Neural cell (in vitro differentiated cells): ENCODE results near the gene HOXD3. TPM values are rescaled to one million over a fixed set of nuclear protein-coding genes. Genes with fewer than 3 reads are reported as not detected.

ENCODE experiments used
- H2AFZ ChIP-seq: fragments of 200-600, 300-800 bp; sonication (generic), shearing (Covaris generic); 2 replicates; pipeline ENCODE4 v1.6.0; 2014; ENCODE audit warnings: low read depth, mild to moderate bottlenecking, antibody characterized with exemption, low read length, moderate library complexity
- H3F3A ChIP-seq: fragments of 200-600 bp; shearing (Covaris generic); 2 replicates; pipeline ENCODE4 v1.6.1; 2016; ENCODE audit warnings: mild to moderate bottlenecking, moderate library complexity, mixed read lengths, antibody characterized with exemption, low read length; ENCODE audit not compliant: insufficient read depth, poor library complexity, severe bottlenecking
- H3K27ac ChIP-seq: fragments of 200-600, 300-800 bp; sonication (generic), shearing (Covaris generic); 2 replicates; pipeline ENCODE4 v1.5.1; 2014; ENCODE audit warnings: mild to moderate bottlenecking, low read length, moderate library complexity
- H3K27me3 ChIP-seq: fragments of 300-800, 200-600 bp; sonication (generic), shearing (Covaris generic); 2 replicates; pipeline ENCODE4 v1.6.0; 2014; ENCODE audit warnings: mild to moderate bottlenecking, low read depth, low read length, moderate library complexity; ENCODE audit not compliant: insufficient read depth
- H3K36me3 ChIP-seq: fragments of 300-800, 200-600 bp; sonication (generic), shearing (Covaris generic); 2 replicates; pipeline ENCODE4 v1.5.1; 2014; ENCODE audit warnings: mild to moderate bottlenecking, antibody characterized with exemption, low read length, moderate library complexity; ENCODE audit not compliant: insufficient read depth
- H3K4me2 ChIP-seq: fragments of 300-800, 200-600 bp; sonication (generic), shearing (Covaris generic); 2 replicates; pipeline ENCODE4 v1.6.0; 2014; ENCODE audit warnings: mild to moderate bottlenecking, low read length
- H3K4me3 ChIP-seq: fragments of 300-800, 200-600 bp; sonication (generic), shearing (Covaris generic); 2 replicates; pipeline ENCODE4 v1.5.1; 2014; ENCODE audit warnings: mild to moderate bottlenecking, low read length, moderate library complexity
- H3K79me2 ChIP-seq: fragments of 200-600 bp; shearing (Covaris generic); replicated peaks from 2 replicates; pipeline ENCODE4 v1.6.0; 2014; ENCODE audit warnings: mild to moderate bottlenecking, low read length, moderate library complexity; ENCODE audit not compliant: insufficient read depth
- H3K9ac ChIP-seq: fragments of 300-800, 200-600 bp; sonication (generic), shearing (Covaris generic); 2 replicates; pipeline ENCODE4 v1.6.1; 2016; ENCODE audit warnings: mild to moderate bottlenecking, low read length, mixed read lengths
- H3K9me2 ChIP-seq: fragments of 200-600 bp; shearing (Covaris generic); 2 replicates; pipeline ENCODE4 v1.6.1; 2016; ENCODE audit warnings: mild to moderate bottlenecking, low read length, mixed read lengths; ENCODE audit not compliant: insufficient read depth
- H3K9me3 ChIP-seq: fragments of 200-600, 300-800 bp; sonication (generic), shearing (Covaris generic); 2 replicates; pipeline ENCODE4 v1.6.1; 2016; ENCODE audit warnings: mild to moderate bottlenecking, mixed run types, low read length, moderate library complexity, mixed read lengths
- H4K20me1 ChIP-seq: fragments of 200-600 bp; shearing (Covaris generic); 2 replicates; pipeline ENCODE4 v1.6.1; 2016; ENCODE audit warnings: mild to moderate bottlenecking, mixed run types; ENCODE audit not compliant: insufficient read depth
- CTCF ChIP-seq: fragments of 450-650 bp; IDR thresholded peaks from 2 replicates; pipeline ENCODE4 v1.5.1; 2014; ENCODE audit warnings: antibody characterized with exemption, mild to moderate bottlenecking, moderate library complexity; ENCODE audit not compliant: poor library complexity, severe bottlenecking
- EP300 ChIP-seq: fragments of 450-650 bp; conservative IDR thresholded peaks from 2 replicates; pipeline ENCODE4 v1.6.1; 2014; ENCODE audit warnings: antibody characterized with exemption, mild to moderate bottlenecking, moderate library complexity; ENCODE audit not compliant: poor library complexity, severe bottlenecking
- EZH2 ChIP-seq: fragments of 200-600, 300-800 bp; shearing (Covaris generic), sonication (generic); IDR thresholded peaks from 2 replicates; pipeline ENCODE4 v1.6.1; 2014; ENCODE audit warnings: antibody characterized with exemption, low read length, borderline replicate concordance, mild to moderate bottlenecking; ENCODE audit not compliant: insufficient read depth, poor library complexity, severe bottlenecking
- MXI1 ChIP-seq: fragments of 450-650 bp; conservative IDR thresholded peaks from 2 replicates; pipeline ENCODE4 v1.6.1; 2014; ENCODE audit warnings: antibody characterized with exemption, mild to moderate bottlenecking; ENCODE audit not compliant: poor library complexity, severe bottlenecking
- POLR2AphosphoS5 ChIP-seq: IDR thresholded peaks from 2 replicates; pipeline ENCODE4 v1.6.1; 2012
- RAD21 ChIP-seq: fragments of 450-650 bp; conservative IDR thresholded peaks from 2 replicates; pipeline ENCODE4 v1.6.1; 2014; ENCODE audit warnings: antibody characterized with exemption, mild to moderate bottlenecking, moderate library complexity
- REST ChIP-seq: IDR thresholded peaks from 2 replicates; pipeline ENCODE4 v1.6.1; 2012; ENCODE audit warnings: borderline replicate concordance
- SMC3 ChIP-seq: fragments of 450-650 bp; conservative IDR thresholded peaks from 2 replicates; pipeline ENCODE4 v1.6.1; 2014; ENCODE audit warnings: antibody characterized with exemption, mild to moderate bottlenecking, moderate library complexity; ENCODE audit not compliant: poor library complexity
- TAF1 ChIP-seq: IDR thresholded peaks from 2 replicates; pipeline ENCODE4 v1.6.1; 2012; ENCODE audit warnings: low read depth
- polyA plus RNA-seq: library from polyadenylated mRNA; depleted of rRNA; stranded (reverse); fragments of >200 nt; gene quantifications from 2 replicates; pipeline ENCODE4 v1.2.3, GENCODE V29; 2014

HOXD3 gene
- polyA plus RNA-seq, 1 donor from 2014 or later, result not detected

DNA sequence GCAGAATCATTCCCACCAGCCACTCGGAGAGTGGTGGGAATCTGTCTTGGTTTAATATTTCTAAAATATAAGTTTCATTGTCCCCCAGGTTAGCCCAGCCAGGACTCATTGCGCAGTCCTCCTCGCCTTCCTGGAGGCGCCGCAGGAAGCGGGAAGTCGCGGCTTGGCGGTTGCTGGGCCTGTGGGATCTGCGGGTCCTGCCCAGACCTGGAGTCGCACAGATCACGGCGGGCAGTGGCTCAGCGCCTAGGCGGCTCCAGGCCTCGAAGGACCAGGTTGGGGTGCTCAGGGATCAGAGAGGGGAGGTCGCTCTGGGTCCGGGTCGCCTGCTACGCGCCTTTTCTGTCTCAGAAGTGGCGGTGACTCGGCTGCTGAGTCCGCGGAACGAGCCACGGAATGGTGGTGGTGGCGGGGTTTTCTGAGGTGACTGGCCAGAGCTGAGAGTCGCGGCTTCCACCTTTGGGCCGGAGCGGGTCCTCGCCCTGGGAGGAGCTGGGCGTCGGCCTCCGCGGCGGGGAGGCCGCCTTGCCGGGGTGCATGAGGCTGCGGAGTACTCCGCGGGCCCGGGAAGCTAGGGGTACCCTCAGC is 2.6 kb downstream of the HOXD3 start:
- no peaks in the 10 kb centered on the region for H3F3A ChIP-seq
- H2AFZ ChIP-seq, result no peak overlapping the region
- no peaks in the 10 kb centered on the region for H3K79me2 ChIP-seq
- H3K27me3 ChIP-seq, result peaks cover 100% of the 10 kb centered on the region
- H3K9me2 ChIP-seq, result no peaks in the 10 kb centered on the region
- H3K27ac ChIP-seq, result no peak overlapping the region
- H3K36me3 ChIP-seq, result no peaks in the 10 kb centered on the region
- no peak overlapping the region for H3K9ac ChIP-seq
- H3K4me3 ChIP-seq, result no peak overlapping the region
- no peak for TF ChIP-seq MXI1
- no peak for TF ChIP-seq RAD21
- TF ChIP-seq SMC3, result no peak
- no peak for TF ChIP-seq CTCF
- TF ChIP-seq REST, result no peak
- TF ChIP-seq POLR2AphosphoS5, result no peak
- TF ChIP-seq EZH2, result no peak
- TF ChIP-seq EP300, result no peak
- no peak for TF ChIP-seq TAF1
- H4K20me1 ChIP-seq, result no peaks in the 10 kb centered on the region
- peaks cover 27% of the 10 kb centered on the region for H3K9me3 ChIP-seq
- no peak overlapping the region for H3K4me2 ChIP-seq

GRCh38 chr2:176160251-176160985 is 3.3 kb downstream of the HOXD3 start:
- Histone ChIP-seq H3K36me3 (no peaks in the 10 kb centered on the region), H3K9me3 (peaks cover 23% of the 10 kb centered on the region), H3K4me3 (no peak overlapping the region), H4K20me1 (no peaks in the 10 kb centered on the region), H3F3A (no peaks in the 10 kb centered on the region), H3K4me2 (no peak overlapping the region), H3K27ac (no peak overlapping the region), H2AFZ (no peak overlapping the region), H3K9me2 (no peaks in the 10 kb centered on the region), H3K27me3 (peaks cover 100% of the 10 kb centered on the region), H3K79me2 (no peaks in the 10 kb centered on the region), H3K9ac (no peak overlapping the region)
- TF ChIP-seq REST (no peak), RAD21 (no peak), TAF1 (no peak), EZH2 (peak; percentile 7), CTCF (no peak), EP300 (no peak)
